Pulmonary artery endothelial cell (primary cell): ENCODE data around the gene KLHL26. TPM values are rescaled to one million over a fixed set of nuclear protein-coding genes. Genes with fewer than 3 reads are reported as not detected.

Experiments
- DNase-seq: peaks from one replicate; pipeline ENCODE4 v3.0.0-alpha.2; 2011; ENCODE audit warnings: low read depth, low spot score
- total RNA-seq: library from RNA; depleted of rRNA; stranded (reverse); fragments of >200 nt; gene quantifications from 2 replicates; pipeline ENCODE4 v1.2.3, GENCODE V29; 2014

The KLHL26 gene
- total RNA-seq, 1 donor from 2014 or later: 6.2 TPM

- no peak for DNase-seq
Observed at GRCh38 chr19:18718015-18718526, 81.2 kb downstream of the KLHL26 start.

GRCh38 chr19:18718846-18719458, 82.1 kb downstream of the KLHL26 start:
- DNase-seq: no peak

GRCh38 chr19:18719541-18719940, 82.7 kb downstream of the KLHL26 start:
- no peak for DNase-seq

Other genes with a start within 250 kb of the KLHL26 start
- not detected in 2 replicates for gene LRRC25, start 239.4 kb upstream of the KLHL26 start, total RNA-seq
- 75.4 and 84.3 TPM in 2 replicates for gene SSBP4, start 217.6 kb upstream of the KLHL26 start, total RNA-seq
- gene ISYNA1, start 198.9 kb upstream of the KLHL26 start, total RNA-seq: 45.2 and 46.0 TPM in 2 replicates
- gene ELL, start 115.0 kb upstream of the KLHL26 start, total RNA-seq: 13.4 and 15.3 TPM in 2 replicates
- 130 and 186 TPM in 2 replicates for gene FKBP8, start 93.5 kb upstream of the KLHL26 start, total RNA-seq
- 75.2 and 84.4 TPM in 2 replicates for gene KXD1, start 79.2 kb upstream of the KLHL26 start, total RNA-seq
- gene UBA52, start 65.2 kb upstream of the KLHL26 start, total RNA-seq: 882 and 970 TPM in 2 replicates
- 54.5 and 56.5 TPM in 2 replicates for gene REX1BD, start 48.2 kb upstream of the KLHL26 start, total RNA-seq
- gene CRLF1, start 30.2 kb upstream of the KLHL26 start, total RNA-seq: not detected in 2 replicates
- gene TMEM59L, start 24.2 kb upstream of the KLHL26 start, total RNA-seq: 0.14 and 0.40 TPM in 2 replicates
- gene CRTC1, start 46.7 kb downstream of the KLHL26 start, total RNA-seq: 0.79 and 1.1 TPM in 2 replicates
- not detected in 2 replicates for gene COMP, start 154.3 kb downstream of the KLHL26 start, total RNA-seq
- 62.3 and 80.6 TPM in 2 replicates for gene UPF1, start 194.9 kb downstream of the KLHL26 start, total RNA-seq